ENCODE data around the gene EBF3.

The EBF3 gene

GRCh38 chr10:129963641-129964501 lies at the start of gene EBF3:
Gene EBF3, minus strand, starts transcription at chr10:129964274. Its CDS starts 506 bp downstream, at chr10:129963768.
- DNase-seq (ENCODE audit: low read depth), result peak; percentile 66

GRCh38 chr10:130013335-130014262 lies 49.5 kb upstream of the EBF3 start:
- no peak for DNase-seq (ENCODE audit: low read depth)

- no peak for DNase-seq (ENCODE audit: low read depth)
Measured at GRCh38 chr10:130012129-130012528, 48.1 kb upstream of the EBF3 start.

GRCh38 chr10:130010653-130011052 lies 46.6 kb upstream of the EBF3 start:
- DNase-seq (ENCODE audit: low read depth), result no peak

- no peak for DNase-seq (ENCODE audit: low read depth)
Measured at GRCh38 chr10:130009228-130009627, 45.2 kb upstream of the EBF3 start.

GRCh38 chr10:130003787-130004613 lies 39.9 kb upstream of the EBF3 start:
- DNase-seq (ENCODE audit: low read depth), result no peak

GRCh38 chr10:130003166-130003565 lies 39.1 kb upstream of the EBF3 start:
- no peak for DNase-seq (ENCODE audit: low read depth)

GRCh38 chr10:130002606-130003005 lies 38.5 kb upstream of the EBF3 start:
- no peak for DNase-seq (ENCODE audit: low read depth)

- DNase-seq (ENCODE audit: low read depth), result no peak
Measured at GRCh38 chr10:130000918-130001317, 36.8 kb upstream of the EBF3 start.

GRCh38 chr10:129999140-129999539 lies 35.1 kb upstream of the EBF3 start:
- no peak for DNase-seq (ENCODE audit: low read depth)

GRCh38 chr10:129993621-129994020 lies 29.5 kb upstream of the EBF3 start:
- DNase-seq (ENCODE audit: low read depth), result peak; percentile 68

GRCh38 chr10:129992356-129992755 lies 28.3 kb upstream of the EBF3 start:
- no peak for DNase-seq (ENCODE audit: low read depth)

- no peak for DNase-seq (ENCODE audit: low read depth)
Measured at GRCh38 chr10:129982825-129983224, 18.8 kb upstream of the EBF3 start.

- DNase-seq (ENCODE audit: low read depth), result no peak
Measured at GRCh38 chr10:129978980-129979379, 14.9 kb upstream of the EBF3 start.

GRCh38 chr10:129978322-129978721 lies 14.2 kb upstream of the EBF3 start:
- DNase-seq (ENCODE audit: low read depth), result no peak

- no peak for DNase-seq (ENCODE audit: low read depth)
Measured at GRCh38 chr10:129977794-129978193, 13.7 kb upstream of the EBF3 start.

- no peak for DNase-seq (ENCODE audit: low read depth)
Measured at GRCh38 chr10:129973674-129974059, 9.6 kb upstream of the EBF3 start.

- no peak for DNase-seq (ENCODE audit: low read depth)
Measured at GRCh38 chr10:129972966-129973673, 9.0 kb upstream of the EBF3 start.

- no peak for DNase-seq (ENCODE audit: low read depth)
Measured at GRCh38 chr10:129972145-129972965, 8.3 kb upstream of the EBF3 start.

GRCh38 chr10:129971381-129972144 lies 7.5 kb upstream of the EBF3 start:
- DNase-seq (ENCODE audit: low read depth), result peak; percentile 52
